ENCODE data around the gene PIERCE2. TPM values are rescaled to one million over a fixed set of nuclear protein-coding genes. Genes with fewer than 3 reads are reported as not detected.
"Not testable (repeated sequence)": the region's sequence is repeated elsewhere in the genome, so short reads cannot be mapped to it uniquely, and the experiment has no call there.

Gene PIERCE2
- total RNA-seq, 1 donor from 2014 or later, result 6.2 TPM

DNA sequence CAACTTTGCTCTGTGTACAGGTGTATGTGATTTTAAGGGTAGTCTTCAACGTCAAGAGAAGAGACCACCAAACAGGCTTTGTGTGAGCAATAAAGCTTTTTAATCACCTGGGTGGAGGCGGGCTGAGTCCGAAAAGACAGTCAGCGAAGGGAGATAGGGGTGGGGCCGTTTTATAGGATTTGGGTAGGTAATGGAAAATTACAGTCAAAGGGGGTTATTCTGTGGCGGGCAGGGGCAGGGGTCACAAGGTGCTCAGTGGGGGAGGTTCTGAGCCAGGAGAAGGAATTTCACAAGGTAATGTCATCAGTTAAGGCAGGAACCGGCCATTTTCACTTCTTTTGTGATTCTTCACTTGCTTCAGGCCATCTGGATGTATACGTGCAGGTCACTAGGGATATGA is 9.4 kb downstream of the PIERCE2 start:
- intact Hi-C loops (cut with DNase I); DNase-seq (ENCODE audit: missing footprints); ATAC-seq: not testable (repeated sequence)

DNA sequence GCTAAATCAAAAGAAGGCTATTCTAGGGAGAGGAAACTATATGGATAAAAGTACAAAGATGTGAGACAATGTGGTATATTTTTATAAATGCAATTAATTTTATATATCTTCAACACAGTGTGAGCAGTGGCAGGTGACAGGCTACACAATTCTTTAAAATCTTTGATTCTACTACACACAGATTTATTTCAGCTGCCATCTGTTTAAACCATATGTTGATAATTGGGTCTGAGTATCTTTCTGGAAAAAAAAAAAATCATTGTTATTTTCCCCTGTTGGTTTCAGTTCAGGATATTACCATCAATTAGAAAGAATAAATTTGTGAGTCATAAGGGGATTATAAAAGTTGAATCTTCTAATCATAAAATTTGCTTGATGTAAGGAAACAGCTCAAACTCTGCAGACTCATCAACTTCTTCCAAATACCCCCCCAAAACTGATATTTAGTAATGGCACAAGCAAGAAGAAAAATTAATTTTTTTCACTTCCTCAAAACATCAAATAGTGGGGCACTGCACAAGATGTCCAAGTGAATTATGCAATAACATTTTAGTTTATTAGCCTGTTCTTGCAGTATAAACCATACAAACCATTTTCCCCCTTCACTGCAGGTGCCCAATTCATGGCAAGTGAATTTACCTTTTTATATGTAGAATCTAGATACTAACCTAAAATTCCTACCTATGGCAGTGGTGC is 12.0 kb downstream of the PIERCE2 start:
- intact Hi-C loops (cut with DNase I), result no loop called here
- DNase-seq (ENCODE audit: missing footprints) (no peak), ATAC-seq (no peak)

DNA sequence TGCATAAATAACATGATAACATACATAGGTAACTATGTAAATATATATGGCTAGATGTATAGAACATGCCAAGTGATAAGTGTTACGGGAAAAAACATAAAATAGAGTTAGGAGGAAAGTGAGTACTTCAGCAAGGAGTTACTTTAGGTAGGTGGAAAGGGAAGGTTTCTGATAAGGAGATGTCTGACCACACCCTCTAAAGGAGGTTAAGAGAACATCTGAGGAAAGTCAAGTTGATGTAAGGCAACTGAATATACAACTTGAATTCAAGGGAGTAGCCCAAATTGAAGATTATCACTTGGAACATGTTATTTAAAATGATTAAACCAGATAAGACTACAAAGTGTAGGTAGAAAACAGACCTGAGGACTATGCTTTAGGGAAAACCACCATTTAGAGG is 13.8 kb downstream of the PIERCE2 start:
- ATAC-seq (no peak), DNase-seq (ENCODE audit: missing footprints) (no peak)
- intact Hi-C loops (cut with DNase I), result no loop called here

DNA sequence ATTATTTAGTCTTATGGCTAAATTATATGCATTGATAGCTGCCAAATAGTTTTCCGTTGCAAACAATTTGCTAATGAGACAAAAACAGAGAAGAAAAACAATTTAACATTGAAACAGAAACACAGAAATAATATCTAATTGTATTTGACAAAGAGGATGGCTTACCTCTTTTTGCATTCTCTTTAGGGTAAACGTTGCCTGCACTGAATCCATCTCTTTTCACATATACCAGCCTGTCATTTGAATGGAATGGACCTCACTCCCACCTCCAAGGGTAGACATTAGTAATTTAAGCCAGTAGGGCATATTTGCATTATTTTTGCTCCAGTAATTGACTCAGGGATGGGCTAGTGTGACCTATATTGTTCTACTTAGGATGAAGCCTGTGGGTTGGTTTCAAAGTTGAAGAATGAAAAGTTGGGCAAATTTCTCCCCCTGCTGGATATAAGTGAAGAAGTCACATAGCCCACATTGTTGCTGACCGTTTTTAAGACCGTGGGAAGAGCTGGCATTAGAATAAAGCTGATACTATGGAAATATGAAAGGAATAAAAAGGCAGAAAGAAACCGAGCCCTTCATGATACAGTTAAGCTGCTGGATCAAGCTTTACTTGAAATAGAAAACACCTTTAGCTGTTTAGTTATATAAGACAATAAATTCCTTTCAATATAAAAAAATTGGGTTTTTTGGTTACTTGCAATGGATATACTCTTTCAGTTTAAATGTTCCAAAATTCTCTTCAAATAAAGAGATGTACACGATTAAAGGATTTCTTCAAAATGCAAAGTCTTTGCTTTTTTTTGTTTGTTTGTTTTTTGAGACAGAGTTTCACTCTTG is 26.9 kb downstream of the PIERCE2 start:
- DNase-seq (ENCODE audit: missing footprints) (no peak), ATAC-seq (peak; percentile 59)
- intact Hi-C loops (cut with DNase I), result loop anchor here (10.0 kb wide), 1 partner anchor 220 kb away; no protein-coding TSS in a partner anchor

DNA sequence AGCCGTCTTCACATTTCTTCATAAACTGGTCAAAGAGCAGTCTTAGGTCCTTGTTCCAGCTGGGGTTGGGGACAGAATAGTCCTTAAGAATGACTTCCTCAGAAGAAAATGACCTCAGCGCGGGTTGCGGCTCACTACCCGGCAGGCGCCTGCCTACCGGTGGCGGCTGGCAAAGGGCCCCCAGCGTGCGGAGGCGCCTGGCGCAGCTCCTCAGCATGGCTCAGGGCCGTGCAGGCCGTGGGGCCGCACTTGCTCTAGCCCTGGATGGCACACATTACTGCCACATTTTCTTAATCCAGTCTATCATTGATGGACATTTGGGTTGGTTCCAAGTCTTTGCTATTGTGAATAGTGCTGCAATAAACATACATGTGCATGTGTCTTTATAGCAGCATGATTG is 34.8 kb downstream of the PIERCE2 start:
- intact Hi-C loops (cut with DNase I); DNase-seq (ENCODE audit: missing footprints); ATAC-seq: not testable (repeated sequence)

DNA sequence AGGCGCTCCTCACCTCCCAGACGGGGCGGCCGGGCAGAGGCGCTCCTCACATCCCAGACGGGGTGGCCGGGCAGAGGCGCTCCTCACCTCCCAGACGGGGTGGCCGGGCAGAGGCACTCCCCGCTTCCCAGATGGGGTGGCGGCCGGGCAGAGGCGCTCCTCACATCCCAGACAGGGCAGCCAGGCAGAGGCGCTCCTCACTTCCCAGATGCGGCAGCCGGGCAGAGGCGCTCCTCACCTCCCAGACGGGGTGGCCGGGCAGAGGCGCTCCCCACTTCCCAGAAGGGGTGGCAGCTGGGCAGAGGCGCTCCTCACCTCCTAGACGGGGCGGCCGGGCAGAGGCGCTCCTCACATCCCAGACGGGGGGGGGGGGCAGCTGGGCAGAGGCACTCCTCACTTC is 37.6 kb downstream of the PIERCE2 start:
- DNase-seq (ENCODE audit: missing footprints); ATAC-seq; intact Hi-C loops (cut with DNase I): not testable (repeated sequence)

DNA sequence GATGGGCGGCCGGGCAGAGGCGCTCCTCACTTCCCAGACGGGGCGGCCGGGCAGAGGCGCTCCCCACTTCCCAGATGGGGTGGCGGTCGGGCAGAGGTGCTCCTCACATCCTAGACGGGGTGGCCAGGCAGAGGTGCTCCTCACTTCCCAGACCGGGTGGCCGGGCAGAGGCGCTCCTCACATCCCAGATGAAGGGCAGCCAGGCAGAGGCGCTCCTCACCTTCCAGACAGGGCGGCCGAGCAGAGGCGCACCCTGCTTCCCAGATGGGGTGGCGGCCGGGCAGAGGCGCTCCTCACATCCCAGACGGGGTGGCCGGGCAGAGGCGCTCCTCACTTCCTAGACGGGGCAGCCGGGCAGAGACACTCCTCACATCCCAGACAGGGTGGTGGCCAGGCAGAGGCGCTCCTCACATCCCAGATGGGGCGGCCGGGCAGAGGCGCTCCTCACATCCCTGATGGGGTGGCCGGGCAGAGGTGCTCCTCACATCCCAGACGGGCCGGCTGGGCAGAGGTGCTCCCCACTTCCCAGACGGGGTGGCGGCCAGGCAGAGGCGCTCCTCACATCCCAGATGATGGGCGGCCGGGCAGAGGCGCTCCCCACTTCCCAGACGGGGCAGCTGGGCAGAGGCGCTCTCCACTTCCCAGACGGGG is 38.2 kb downstream of the PIERCE2 start:
- not testable (repeated sequence) for ATAC-seq

DNA sequence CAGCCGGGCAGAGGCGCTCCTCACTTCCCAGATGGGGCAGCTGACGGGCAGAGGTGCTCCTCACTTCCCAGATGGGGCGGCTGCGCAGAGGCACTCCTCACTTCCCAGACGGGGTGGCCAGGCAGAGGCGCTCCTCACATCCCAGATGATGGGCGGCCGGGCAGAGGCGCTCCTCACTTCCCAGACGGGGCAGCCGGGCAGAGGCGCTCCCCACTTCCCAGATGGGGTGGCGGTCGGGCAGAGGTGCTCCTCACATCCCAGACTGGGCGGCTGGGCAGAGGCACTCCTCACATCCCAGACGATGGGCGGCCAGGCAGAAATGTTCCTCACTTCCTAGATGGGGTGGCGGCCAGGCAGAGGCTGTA is 38.7 kb downstream of the PIERCE2 start:
- DNase-seq (ENCODE audit: missing footprints); intact Hi-C loops (cut with DNase I); ATAC-seq: not testable (repeated sequence)

More for the DNA sequence above, 38.2 kb downstream of the PIERCE2 start:
- intact Hi-C loops (cut with DNase I); DNase-seq (ENCODE audit: missing footprints): not testable (repeated sequence)

DNA sequence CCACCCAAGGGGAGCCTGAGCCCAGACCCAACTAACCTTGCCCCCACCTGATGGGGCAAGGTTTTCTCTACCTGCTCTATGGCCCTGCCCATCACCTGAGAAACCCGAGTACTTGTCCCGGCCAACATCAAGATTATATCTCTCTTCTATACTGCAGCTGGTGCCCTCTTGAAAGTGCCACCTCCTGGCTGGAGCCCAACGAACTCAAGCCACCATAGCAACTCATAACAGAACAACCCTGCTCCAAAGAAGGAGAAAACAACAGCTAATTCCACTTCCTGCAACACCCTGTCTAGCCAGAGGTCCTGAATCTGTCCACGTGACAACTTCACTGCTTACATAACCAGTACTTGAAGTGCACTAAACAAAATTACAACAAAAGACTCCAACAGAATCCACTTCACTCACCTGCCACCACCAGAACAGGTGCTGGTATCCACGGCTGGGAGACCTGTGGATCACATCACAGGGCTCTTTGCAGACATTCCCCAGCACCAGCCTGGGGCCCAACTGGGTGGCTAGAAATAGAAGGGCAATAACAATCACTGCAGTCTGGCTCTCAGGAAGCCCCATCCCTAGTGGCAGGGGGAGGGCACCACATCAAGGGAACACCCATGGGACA is 49.2 kb downstream of the PIERCE2 start:
- DNase-seq (ENCODE audit: missing footprints), result no peak
- ATAC-seq, result no peak
- intact Hi-C loops (cut with DNase I), result no loop called here

DNA sequence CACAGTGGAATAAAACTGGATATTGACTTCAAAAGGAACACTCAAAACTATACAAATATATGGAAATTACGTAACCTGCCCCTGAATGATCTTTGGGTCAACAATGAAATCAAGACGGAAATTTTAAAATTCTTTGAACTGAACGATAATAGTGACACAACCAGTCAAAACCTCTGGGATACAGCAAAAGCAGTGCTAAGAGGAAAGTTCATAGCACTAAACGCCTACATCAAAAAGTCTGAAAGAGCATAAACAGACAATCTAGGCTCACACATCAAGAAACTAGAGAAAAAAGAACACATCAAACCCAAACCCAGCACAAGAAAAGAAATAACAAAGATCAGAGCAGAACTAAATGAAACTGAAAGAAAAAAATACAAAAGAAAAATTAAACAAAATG is 53.2 kb downstream of the PIERCE2 start:
- intact Hi-C loops (cut with DNase I), result no loop called here
- ATAC-seq (no peak), DNase-seq (ENCODE audit: missing footprints) (no peak)

DNA sequence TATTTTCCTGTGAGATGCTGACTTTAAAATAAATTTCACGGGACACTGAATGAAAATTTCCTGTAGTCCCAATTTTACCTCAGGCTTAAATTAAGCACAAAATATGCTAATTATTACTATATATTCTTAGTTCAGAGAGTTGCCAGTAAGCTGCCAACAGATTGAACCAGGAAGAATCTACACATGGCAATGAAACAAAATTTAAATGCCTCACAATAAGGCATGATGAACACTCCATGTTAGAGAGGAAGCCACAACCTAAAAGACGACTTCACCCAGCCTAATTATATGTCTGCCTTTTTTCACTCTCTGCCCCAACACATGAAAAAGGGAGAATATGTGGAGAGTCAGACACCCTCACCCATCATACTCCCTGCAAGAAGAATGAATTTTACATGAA is 60.0 kb downstream of the PIERCE2 start:
- DNase-seq (ENCODE audit: missing footprints) (no peak), ATAC-seq (no peak)
- intact Hi-C loops (cut with DNase I), result no loop called here

Small RNA genes lying within 50 kb of the gene (microRNA-seq; reads per million reads assigned to microRNA genes)
- 135 reads per million, percentile 56 among the genes with 10 or more reads in this experiment for gene MIR628

Other genes starting within 250 kb of the PIERCE2 start
- 41.0 TPM for gene RSL24D1, start 211.6 kb upstream of the PIERCE2 start, total RNA-seq
- gene RAB27A, start 118.7 kb upstream of the PIERCE2 start, total RNA-seq, result 6.1 TPM
- gene PIGBOS1, start 89.4 kb upstream of the PIERCE2 start, total RNA-seq, result 7.0 TPM
- 3.2 TPM for gene PIGB, start 89.3 kb upstream of the PIERCE2 start, total RNA-seq
- gene CCPG1, start 136 bp upstream of the PIERCE2 start, total RNA-seq, result 76.6 TPM
- 0.49 TPM for gene DNAAF4, start 99.7 kb downstream of the PIERCE2 start, total RNA-seq
- 6.7 TPM for gene PYGO1, start 179.8 kb downstream of the PIERCE2 start, total RNA-seq